ENCODE measurements around the gene PARP15. TPM values are rescaled to one million over a fixed set of nuclear protein-coding genes. Genes with fewer than 3 reads are reported as not detected.

The PARP15 gene
- total and polyA plus RNA-seq, 2 donors (not counting 3 experiments of a cell fraction or from before 2014, with no cell fraction given) = 0.81 to 1.4 TPM

GRCh38 chr3:122560680-122561079 lies 16.8 kb upstream of the PARP15 start:
- no peak overlapping the region for H3K4me2 ChIP-seq (ENCODE audit: insufficient read depth, low read length)
- no peak overlapping the region for H3K4me3 ChIP-seq (replicated peaks in 1 of 3; ENCODE audit: insufficient read depth in 1 of 3, low read depth in 1 of 3, low read length in 3 of 3)
- no peaks in the 10 kb centered on the region for H4K20me1 ChIP-seq (replicated peaks; ENCODE audit: control insufficient read depth, extremely low read depth, insufficient read depth, low read length)
- H3K79me2 ChIP-seq (ENCODE audit: control insufficient read depth, insufficient read depth, low read length) = no peaks in the 10 kb centered on the region
- intact Hi-C loops (cut with micrococcal nuclease) (loop anchor here (1.0 to 5.0 kb wide), 3 partner anchors 119 to 468 kb away; no protein-coding TSS in a partner anchor), dilution Hi-C loops (cut with MboI; ENCODE audit: extremely low pct_ligation_motif_present, low sequenced_read_pairs) (no loop called here)
- no peaks in the 10 kb centered on the region for H3K9me3 ChIP-seq (replicated peaks; ENCODE audit: control insufficient read depth, insufficient read depth, low read length)
- TF ChIP-seq CTCF (IDR thresholded peaks at IDR 0.05; ENCODE audit: extremely low read depth in 1 of 2, insufficient read depth in 1 of 2, low read depth in 1 of 2, low read length in 2 of 2) = peak; percentile 51 to 60
- TF ChIP-seq JUN (IDR thresholded peaks at IDR 0.05; ENCODE audit: borderline replicate concordance, insufficient read depth, insufficient read length, low read depth) = peak; percentile 16
- no peak for TF ChIP-seq FOS (IDR thresholded peaks at IDR 0.05; ENCODE audit: borderline replicate concordance, insufficient read depth, low read length)
- H3K36me3 ChIP-seq (ENCODE audit: control insufficient read depth in 2 of 2, extremely low read depth in 1 of 2, insufficient read depth in 2 of 2, low read length in 2 of 2) = no peaks in the 10 kb centered on the region
- H3K27me3 ChIP-seq (ENCODE audit: control insufficient read depth in 2 of 2, insufficient read depth in 2 of 2, low read length in 2 of 2) = no peaks in the 10 kb centered on the region
- POLR2A ChIA-PET = no interaction called here
- DNase-seq (ENCODE audit: low read depth, low spot score) = peak; percentile 64
- H3K27ac ChIP-seq (ENCODE audit: insufficient read depth, low read depth, low read length) = no peak overlapping the region
- no peaks in the 10 kb centered on the region for H3K9me1 ChIP-seq (replicated peaks; ENCODE audit: control insufficient read depth, extremely low read depth, insufficient read depth, low read length)
- CTCF ChIA-PET = interaction anchor here (8.8 kb wide), 1 partner anchor 118 kb away, joined by 129 read pairs; the partner anchor contains the start of gene PARP14
- FAIRE-seq = peak; percentile 75
- BruUV-seq (replicated peaks) = no TSS peak
- H2AFZ ChIP-seq (ENCODE audit: low read depth, low read length) = no peak overlapping the region
- H3K4me1 ChIP-seq (ENCODE audit: control insufficient read depth, extremely low read depth, insufficient read depth, low read length) = peaks cover 8% of the 10 kb centered on the region
- no peak overlapping the region for H3K9ac ChIP-seq (replicated peaks; ENCODE audit: extremely low read depth, insufficient read depth, low read length)

DNA sequence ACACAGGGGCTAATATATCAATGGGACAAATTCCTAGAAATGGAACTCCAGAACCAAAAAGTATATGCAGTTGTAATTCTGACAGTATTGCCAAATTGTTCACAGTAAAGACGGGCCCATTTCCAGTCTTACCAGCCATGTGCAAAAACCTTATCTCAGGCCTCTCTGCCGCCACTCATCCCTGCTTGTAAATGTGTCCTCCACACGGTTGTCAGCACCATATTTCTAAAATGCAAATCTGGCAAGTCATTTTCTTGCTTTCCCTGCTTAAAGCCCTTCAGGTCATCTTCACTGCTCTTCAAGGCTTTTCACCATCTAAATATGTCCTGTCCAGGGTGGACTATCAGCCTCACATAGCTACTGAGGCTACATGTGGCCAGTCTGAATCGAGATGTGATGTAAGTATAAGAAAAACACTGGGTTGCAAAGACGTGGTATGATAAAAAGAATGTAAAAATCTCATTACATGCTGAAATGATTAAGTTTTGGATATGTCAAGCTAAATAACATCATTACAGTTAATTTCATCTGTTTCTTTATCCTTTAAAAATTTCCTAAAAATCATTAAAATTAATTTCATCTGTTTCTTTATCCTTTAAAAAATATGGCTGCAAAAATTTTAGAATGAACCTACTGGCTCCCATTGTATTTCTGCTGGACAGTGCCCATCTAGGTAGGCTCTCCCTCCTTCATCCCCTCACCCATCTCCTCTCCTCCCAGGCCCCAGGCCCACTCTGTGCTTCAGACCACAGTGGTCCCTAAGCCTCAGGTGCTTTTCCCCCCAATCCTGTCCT lies 14.3 kb upstream of the PARP15 start:
- H3K4me2 ChIP-seq (ENCODE audit: insufficient read depth, low read length) = peak overlapping the region; percentile 87
- H2AFZ ChIP-seq (ENCODE audit: low read depth, low read length) = peak overlapping the region; percentile 84
- peaks cover 8% of the 10 kb centered on the region for H3K4me1 ChIP-seq (ENCODE audit: control insufficient read depth, extremely low read depth, insufficient read depth, low read length)
- no peaks in the 10 kb centered on the region for H3K9me3 ChIP-seq (replicated peaks; ENCODE audit: control insufficient read depth, insufficient read depth, low read length)
- intact Hi-C loops (cut with micrococcal nuclease) = loop anchor here (5.0 kb wide), 1 partner anchor 171 kb away; no protein-coding TSS in a partner anchor
- TF ChIP-seq MYC (IDR thresholded peaks at IDR 0.05; ENCODE audit: low read depth, low read length) (no peak), EZH2 (IDR thresholded peaks at IDR 0.05; ENCODE audit: borderline replicate concordance, low read depth, low read length, severe bottlenecking) (no peak)
- H3K36me3 ChIP-seq (ENCODE audit: control insufficient read depth in 2 of 2, extremely low read depth in 1 of 2, insufficient read depth in 2 of 2, low read length in 2 of 2) = peaks cover 0 to 3% of the 10 kb centered on the region in 2 experiments
- H3K27me3 ChIP-seq (ENCODE audit: control insufficient read depth in 2 of 2, insufficient read depth in 2 of 2, low read length in 2 of 2) = no peaks in the 10 kb centered on the region
- no peaks in the 10 kb centered on the region for H3K79me2 ChIP-seq (ENCODE audit: control insufficient read depth, insufficient read depth, low read length)
- H4K20me1 ChIP-seq (replicated peaks; ENCODE audit: control insufficient read depth, extremely low read depth, insufficient read depth, low read length) = no peaks in the 10 kb centered on the region
- DNase-seq (ENCODE audit: low read depth, low spot score) (no peak), FAIRE-seq (no peak)
- H3K27ac ChIP-seq (ENCODE audit: insufficient read depth, low read depth, low read length) = peak overlapping the region; percentile 63
- dilution Hi-C loops (cut with MboI; ENCODE audit: extremely low pct_ligation_motif_present, low sequenced_read_pairs) = no loop called here
- H3K9me1 ChIP-seq (replicated peaks; ENCODE audit: control insufficient read depth, extremely low read depth, insufficient read depth, low read length) = no peaks in the 10 kb centered on the region
- peak overlapping the region; percentile 65 for H3K9ac ChIP-seq (replicated peaks; ENCODE audit: extremely low read depth, insufficient read depth, low read length)
- ChIA-PET POLR2A (no interaction called here), CTCF (interaction anchor here (8.8 kb wide), 1 partner anchor 115 kb away, joined by 129 read pairs; the partner anchor contains the start of gene PARP14)
- BruUV-seq (replicated peaks) = no TSS peak
- peak overlapping the region; percentile 60 to 96 (median 74) for H3K4me3 ChIP-seq (replicated peaks in 1 of 3; ENCODE audit: insufficient read depth in 1 of 3, low read depth in 1 of 3, low read length in 3 of 3)

Data from endothelial cell of umbilical vein (primary cell).